HG03520 (cell line): ENCODE data around the gene PCSK6.

Source experiments
- ATAC-seq: cut with Tn5 transposase; IDR thresholded peaks from one replicate; pipeline ENCODE4 v1.9.1; 2021; ENCODE audit warnings: mild to moderate bottlenecking, moderate library complexity; ENCODE audit not compliant: unreplicated experiment

PCSK6 gene

GRCh38 chr15:101499863-101500713, 10.6 kb upstream of the PCSK6 start:
- ATAC-seq, result no peak

GRCh38 chr15:101498717-101499480, 9.4 kb upstream of the PCSK6 start:
- ATAC-seq, result no peak

- ATAC-seq, result no peak
Measured at GRCh38 chr15:101498076-101498716, 8.7 kb upstream of the PCSK6 start.

GRCh38 chr15:101497484-101498034, 8.1 kb upstream of the PCSK6 start:
- no peak for ATAC-seq

- no peak for ATAC-seq
Measured at GRCh38 chr15:101497017-101497416, 7.5 kb upstream of the PCSK6 start.

- no peak for ATAC-seq
Measured at GRCh38 chr15:101496198-101496986, 6.9 kb upstream of the PCSK6 start.

- ATAC-seq, result no peak
Measured at GRCh38 chr15:101495334-101496197, 6.1 kb upstream of the PCSK6 start.

- ATAC-seq, result no peak
Measured at GRCh38 chr15:101494251-101494796, 4.8 kb upstream of the PCSK6 start.

- no peak for ATAC-seq
Measured at GRCh38 chr15:101492766-101493692, 3.5 kb upstream of the PCSK6 start.

- no peak for ATAC-seq
Measured at GRCh38 chr15:101491734-101492640, 2.5 kb upstream of the PCSK6 start.

- ATAC-seq, result no peak
Measured at GRCh38 chr15:101490922-101491733, 1.6 kb upstream of the PCSK6 start.

GRCh38 chr15:101490408-101490891, 943 bp upstream of the PCSK6 start:
- ATAC-seq, result no peak

GRCh38 chr15:101489237-101489598, 289 bp downstream of the PCSK6 start:
- no peak for ATAC-seq

GRCh38 chr15:101488300-101489164, 975 bp downstream of the PCSK6 start:
- ATAC-seq, result no peak

GRCh38 chr15:101486696-101487459, 2.6 kb downstream of the PCSK6 start:
- ATAC-seq, result no peak
